Stimulated activated CD8-positive, alpha-beta memory T cell treated with anti-CD3 and anti-CD28 coated beads, Interleukin-4, amount 100 ng/mL, for 48 hours (primary cell): ENCODE results near the gene OR52I2.

ENCODE experiments used
- DNase-seq: peaks from one replicate; pipeline ENCODE4 v3.0.0-alpha.2; 2020

OR52I2 gene

DNA sequence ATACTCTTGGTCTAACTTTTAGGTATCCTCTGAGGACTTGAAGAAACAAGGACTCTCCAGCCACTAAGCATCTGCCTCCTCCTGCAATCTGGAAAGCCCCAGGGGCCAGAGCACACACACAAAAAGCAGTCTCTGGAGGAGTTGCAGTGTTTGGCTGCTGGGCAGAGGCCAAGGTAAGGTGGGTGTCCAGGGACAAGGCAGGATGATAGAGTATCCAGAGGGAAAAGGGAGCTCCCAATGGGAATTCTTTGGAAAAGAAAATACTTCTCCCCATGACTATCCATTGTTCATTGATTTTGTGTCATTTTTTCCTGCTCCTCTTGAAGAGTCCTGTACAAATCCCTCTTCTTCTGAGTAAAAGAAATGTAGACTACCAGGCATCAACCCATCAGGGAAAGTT is at the start of gene OR52I2:
TSS of gene OR52I2 (plus strand) at position 301 of the 400 bp plus-strand sequence.
- DNase-seq = no peak

DNA sequence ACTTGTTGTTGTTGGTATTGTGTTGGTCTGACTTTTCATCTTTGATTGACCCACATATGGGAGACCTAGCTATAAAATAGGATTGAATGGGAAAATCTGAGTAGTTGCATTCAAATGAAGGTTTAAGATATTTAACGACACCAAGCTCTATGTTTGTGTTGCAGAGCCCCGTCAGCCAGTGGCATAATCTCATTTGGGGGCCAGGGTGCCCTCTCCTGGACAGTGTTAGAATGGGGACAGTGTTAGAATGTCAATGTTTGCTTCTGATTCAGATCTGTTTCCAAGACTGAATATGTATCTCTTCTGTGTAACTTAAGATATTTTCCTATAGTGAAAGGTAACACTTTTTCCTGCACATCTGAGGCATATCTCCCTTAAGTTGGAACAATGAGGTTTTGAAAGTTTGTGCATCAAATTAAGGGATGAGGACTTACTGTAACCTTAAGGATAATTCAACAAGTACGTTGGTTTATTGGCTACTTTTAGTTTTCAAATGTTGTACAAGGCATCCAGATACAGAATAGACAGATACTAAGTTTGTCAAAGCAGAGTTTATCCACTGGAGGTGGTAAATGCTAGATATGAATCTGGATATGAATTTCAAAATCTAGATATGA is 41.8 kb upstream of the OR52I2 start:
- peak; percentile 68 for DNase-seq

GRCh38 chr11:4541071-4541470 is 40.5 kb upstream of the OR52I2 start:
- no peak for DNase-seq

- no peak for DNase-seq
Observed at GRCh38 chr11:4543561-4543960, 38.0 kb upstream of the OR52I2 start.

DNA sequence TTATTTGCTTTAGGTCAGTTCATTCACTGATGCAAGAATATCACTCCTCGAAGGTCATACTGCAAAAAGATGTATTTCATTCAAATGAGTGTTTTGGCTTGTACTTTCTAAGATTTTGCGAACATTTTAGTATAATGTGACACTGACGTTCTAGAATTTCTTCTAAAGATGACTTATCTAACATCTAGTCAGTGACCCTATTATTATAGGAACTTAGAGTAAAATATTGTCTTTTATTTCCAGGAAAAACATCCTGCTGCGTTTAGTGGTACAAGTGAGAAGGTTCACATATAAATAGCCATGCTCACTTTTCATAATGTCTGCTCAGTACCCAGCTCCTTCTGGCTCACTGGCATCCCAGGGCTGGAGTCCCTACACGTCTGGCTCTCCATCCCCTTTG is 36.7 kb upstream of the OR52I2 start, which contains the start of gene OR52M1:
TSS of gene OR52M1 (plus strand) at position 301 of the 400 bp plus-strand sequence. CDS start at position 301, 0 bp downstream.
- DNase-seq = no peak

DNA sequence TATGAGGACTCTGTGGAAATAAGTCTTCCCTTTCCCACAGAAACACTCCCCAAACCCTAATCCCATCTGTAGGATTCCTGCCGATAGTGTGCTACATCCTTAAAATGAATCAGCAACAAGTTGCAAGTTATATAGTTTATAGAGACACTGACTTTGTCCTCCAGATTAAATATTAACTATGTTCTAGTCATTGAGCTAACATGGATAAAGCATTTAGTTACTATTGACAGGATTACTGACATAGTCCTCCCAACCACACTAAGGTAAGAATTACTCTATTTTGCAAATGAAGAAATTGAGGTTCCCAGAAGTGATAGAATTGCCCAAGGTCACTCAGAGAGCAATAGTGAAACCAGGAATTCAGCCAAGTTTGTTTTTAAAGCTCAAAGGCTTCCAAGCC is 34.7 kb upstream of the OR52I2 start:
- no peak for DNase-seq

DNA sequence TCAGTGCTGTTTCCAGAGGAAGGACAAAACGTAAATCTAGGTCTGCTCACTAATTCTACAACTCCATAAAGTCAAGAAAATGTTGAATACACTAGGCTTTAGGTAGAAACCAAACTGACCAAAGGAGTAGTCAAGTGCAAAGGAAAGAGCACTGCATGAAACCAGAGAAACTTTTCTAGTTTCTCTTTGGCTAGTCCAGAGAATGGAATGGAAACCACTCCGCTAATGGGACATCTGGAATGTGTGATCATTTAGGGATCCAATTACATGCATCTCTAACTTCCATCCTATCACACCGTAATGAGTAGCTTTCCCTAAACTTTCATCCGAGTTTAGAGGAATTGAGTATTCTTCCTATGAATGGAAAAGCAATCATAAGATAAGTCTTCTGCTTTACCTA is 34.1 kb upstream of the OR52I2 start:
- no peak for DNase-seq

DNA sequence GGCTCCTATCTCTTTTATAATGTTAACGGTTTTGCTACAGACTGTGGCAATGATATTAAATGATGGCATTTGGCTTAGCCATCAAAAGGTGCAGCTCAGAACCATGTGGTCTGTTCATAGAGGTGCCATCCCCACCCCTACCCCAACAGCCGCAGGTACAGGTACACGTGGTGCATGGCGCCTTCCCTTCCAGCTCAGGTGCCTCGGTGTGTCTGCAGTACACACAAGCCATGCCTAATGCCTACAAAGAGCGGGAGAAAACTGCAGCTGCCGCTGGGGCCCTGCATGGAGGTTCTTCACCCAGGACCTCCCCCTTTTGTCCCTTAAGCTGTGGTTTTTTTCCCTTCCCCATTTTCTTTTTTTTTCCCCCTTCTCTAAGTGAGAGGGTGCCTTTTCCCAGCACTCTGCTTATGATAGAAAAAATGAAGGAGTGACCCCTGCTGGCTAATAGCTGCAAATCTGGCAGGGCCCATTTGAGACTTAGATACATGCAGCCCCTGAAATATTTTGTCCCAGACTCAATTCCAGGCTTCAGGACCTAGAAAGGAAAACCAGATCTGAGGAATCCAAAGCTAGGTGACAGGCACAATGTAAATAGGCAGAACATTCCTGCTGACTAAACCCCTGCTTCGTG is 30.1 kb upstream of the OR52I2 start:
- DNase-seq = no peak

DNA sequence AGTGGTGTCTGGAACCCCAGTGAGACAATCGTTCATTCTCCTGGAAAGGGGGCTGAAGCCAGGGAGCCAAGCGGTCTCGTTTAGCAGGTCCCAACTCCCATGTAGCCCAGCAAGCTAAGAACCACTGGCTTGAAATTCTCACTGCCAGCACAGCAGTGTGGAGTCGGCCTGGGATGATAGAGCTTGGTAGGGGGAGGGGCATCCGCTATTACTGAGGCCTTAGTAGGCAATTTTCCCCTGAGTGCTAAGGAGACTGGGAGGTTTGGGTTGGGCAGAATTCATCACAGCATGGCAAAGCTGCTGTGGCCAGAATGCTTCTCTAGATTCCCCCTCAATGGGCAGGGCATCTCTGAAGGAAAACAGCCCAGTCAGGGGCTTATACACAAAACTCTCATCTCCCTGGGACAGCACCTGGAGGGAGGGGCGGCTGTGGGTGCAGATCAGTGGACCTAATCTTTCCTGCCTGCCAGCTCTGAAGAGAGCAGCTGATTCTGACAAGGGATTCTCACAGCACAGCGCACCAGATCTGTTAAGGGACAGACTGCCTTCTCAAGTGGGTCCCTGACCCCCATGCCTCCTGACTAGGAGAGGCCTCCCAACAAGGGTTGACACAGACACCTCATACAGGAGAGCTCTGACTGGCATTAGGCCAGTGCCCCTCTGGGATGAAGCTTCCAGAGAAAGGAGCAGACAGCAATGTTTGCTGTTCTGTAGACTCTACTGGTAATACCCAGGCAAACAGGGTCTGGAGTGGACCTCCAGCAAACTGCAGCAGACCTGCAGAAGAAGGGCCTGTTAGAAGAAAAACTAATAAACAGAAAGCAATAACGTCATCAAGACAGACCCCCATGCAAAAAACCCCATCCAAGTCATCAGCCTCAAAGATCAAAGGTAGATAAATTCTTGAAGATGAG is 21.8 kb upstream of the OR52I2 start:
- DNase-seq = no peak

- no peak for DNase-seq
Observed at GRCh38 chr11:4560467-4560866, 21.1 kb upstream of the OR52I2 start.

- DNase-seq = no peak
Observed at GRCh38 chr11:4565371-4565770, 16.2 kb upstream of the OR52I2 start.

DNA sequence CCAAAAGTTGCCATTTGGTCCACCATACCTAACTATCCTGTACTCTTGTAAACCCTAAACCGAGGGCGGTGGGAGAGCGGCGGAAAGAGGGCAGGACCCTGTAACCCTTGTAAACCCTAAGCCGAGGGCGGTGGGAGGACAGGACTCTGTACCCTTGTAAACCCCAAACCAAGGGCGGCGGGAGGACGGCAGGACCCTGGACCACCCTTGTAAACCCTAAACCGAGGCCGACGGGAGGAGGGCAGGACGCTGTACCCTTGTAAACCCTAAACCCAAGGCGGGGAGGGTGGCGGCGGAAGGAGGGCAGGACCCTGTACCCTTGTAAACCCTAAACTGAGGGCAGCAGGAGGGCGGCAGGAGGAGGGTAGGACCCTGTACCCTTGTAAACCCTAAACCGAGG is 12.5 kb upstream of the OR52I2 start:
- DNase-seq = no peak

- no peak for DNase-seq
Observed at GRCh38 chr11:4576880-4577279, 4.7 kb upstream of the OR52I2 start.

DNA sequence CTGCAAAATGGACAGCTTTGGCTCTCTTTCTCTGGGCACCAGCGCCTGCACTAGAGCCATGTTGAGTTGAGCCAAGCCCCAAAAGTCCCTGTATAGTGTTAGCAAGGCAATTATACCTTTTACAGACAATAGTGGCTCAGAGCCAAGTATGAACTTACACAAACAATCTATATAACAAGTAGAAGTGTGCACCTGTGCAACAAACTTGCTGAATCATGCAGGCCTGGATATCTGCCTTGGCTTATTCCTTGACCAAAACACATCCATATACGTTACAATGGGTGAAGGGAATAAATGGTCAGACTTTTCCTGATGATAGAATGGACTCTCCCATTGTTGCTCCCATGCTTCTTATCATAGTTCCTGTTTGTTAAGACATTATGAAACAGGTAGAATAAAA is 3.8 kb upstream of the OR52I2 start:
- no peak for DNase-seq

DNA sequence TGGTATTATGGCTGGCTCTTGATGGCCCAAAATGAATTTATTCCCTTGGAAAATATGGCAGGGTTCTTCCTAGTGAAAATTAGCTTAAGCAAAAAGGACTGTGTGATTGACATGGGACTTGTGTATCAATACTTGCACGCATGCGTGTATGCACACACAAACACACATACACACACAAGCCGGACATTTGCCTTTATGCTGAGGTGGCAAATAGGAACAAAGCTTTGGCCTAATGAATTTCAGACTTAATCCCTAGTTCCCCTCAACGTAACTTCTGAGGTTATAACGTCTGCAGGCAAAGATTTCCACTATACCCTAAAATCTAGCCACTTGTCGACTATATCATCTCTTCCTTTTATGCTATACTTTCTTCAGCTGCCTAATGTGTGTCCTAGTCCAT is 2.9 kb upstream of the OR52I2 start:
- DNase-seq = no peak

DNA sequence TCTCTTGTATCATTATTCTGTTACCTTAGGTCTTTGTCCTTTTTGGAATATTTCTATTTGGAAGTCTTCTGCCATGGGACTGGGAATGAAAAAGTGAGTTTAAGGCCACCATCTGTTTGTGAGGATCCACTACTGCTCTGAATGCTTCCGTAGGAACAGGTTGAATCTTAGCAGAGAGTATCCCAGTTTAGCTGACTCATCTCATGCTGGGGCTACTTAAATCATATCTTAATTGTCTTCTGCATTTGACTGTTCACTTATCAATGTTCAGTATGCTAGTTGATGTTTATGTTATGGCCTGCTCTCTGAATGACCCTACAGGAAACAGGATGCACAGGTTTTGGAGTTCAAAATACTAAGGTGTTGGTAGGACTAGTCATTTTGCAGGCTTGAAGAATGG is 1.4 kb upstream of the OR52I2 start:
- DNase-seq = no peak

DNA sequence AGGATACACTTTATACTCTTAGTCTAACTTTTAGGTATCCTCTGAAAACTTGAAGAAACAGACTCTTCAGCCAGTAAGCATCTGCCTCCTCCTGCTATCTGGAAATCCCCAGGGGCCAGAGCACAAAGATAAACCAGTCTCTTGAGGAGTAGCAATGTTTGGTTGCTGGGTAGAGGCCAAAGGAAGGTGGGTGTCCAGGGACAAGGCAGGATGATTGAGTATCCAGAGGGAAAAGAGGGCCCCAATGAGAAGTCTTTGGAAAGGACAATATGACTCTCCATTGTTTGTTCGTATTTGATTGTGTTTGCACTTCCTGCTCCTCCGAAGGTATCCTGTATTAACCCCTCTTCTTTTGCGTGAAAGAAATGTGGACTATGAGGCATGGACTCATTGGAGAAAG is 7.5 kb downstream of the OR52I2 start:
- DNase-seq = no peak

DNA sequence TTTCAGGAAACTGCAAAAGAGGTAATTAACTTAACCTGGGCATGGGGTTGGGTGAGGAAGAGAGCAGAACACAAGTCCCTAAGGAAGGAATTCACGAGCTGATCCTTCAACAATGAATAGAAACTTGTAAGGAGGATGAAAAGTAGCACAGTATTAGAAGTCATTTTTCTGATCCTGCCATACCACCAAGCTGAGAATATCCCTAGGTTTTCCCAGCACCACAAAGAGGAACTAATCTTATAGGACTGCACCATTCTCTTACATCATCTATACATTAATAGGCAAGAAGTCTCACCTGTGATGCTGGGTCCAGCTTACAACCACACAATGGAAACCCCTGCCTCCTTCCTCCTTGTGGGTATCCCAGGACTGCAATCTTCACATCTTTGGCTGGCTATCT is 12.2 kb downstream of the OR52I2 start, which contains the start of gene OR52I1:
TSS of gene OR52I1 (plus strand) at position 301 of the 400 bp plus-strand sequence. CDS start at position 301, 0 bp downstream.
- no peak for DNase-seq

DNA sequence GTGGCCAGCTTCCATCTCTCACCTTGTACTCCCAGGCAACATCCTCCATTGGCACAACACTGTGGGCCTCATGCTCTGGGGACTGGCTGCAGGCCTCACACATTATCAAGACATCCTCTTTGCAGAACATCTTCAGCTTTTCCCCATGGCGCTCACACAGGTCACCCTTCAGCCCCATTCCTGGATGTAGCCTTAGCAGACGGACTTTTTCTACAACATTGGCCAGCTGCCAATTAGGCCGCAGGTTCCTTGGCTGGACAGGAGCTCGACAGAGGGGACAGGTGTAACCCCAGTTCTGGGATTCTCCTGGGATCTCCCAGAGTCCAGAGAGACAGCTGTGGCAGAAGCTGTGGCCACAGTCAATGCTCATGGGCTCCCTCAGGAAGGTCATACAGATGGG is 23.5 kb downstream of the OR52I2 start:
- no peak for DNase-seq

- DNase-seq = no peak
Observed at GRCh38 chr11:4606231-4607015, 24.9 kb downstream of the OR52I2 start.

- no peak for DNase-seq
Observed at GRCh38 chr11:4607096-4607495, 25.6 kb downstream of the OR52I2 start.

- DNase-seq = peak; percentile 94
Observed at GRCh38 chr11:4607781-4608666, 26.5 kb downstream of the OR52I2 start, which contains the start of gene TRIM68. TRIM68 (minus strand) TSS chr11:4608231; CDS start chr11:4605504, 2,727 bp downstream.
